ENCODE data around the gene STMP1.

Gene STMP1

DNA sequence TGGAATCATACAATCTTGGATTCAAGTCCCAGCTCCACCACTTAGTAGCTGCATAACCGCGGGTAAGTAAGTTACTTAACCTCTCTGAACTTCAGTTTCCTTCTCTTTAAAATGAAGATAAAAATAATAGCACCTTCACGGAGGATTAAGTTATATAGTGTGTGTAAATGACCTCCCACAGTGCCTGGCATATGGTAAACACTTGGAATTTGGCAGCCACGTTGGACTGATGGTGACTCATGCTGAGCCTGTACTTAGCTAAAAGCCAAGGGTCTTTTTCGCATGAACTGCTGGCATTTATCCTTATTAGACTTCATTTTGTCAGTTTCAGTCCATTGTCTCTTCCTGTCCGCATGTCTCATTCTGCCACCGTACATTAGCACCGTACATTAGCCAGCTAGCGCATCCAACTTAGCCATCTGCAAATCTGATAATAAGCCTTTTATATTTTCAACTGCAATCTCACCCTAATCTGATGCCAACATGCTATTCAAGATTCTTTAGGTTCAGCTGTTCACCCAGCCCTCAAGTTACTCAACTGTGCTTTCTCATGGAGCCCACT lies 54.4 kb downstream of the STMP1 start:
- H3K27me3 ChIP-seq (ENCODE audit: control insufficient read depth, insufficient read depth, low read length) = peaks cover 5% of the 10 kb centered on the region
- H3K4me1 ChIP-seq (ENCODE audit: control insufficient read depth, insufficient read depth, low read length) = no peaks in the 10 kb centered on the region
- H3K4me3 ChIP-seq (ENCODE audit: low read length) = no peak overlapping the region
- no peaks in the 10 kb centered on the region for H3K36me3 ChIP-seq (ENCODE audit: control insufficient read depth, insufficient read depth, low read length)
- no peak overlapping the region for H3K9ac ChIP-seq (ENCODE audit: low read length)
- H3K9me3 ChIP-seq (ENCODE audit: control insufficient read depth, low read length) = no peaks in the 10 kb centered on the region

DNA sequence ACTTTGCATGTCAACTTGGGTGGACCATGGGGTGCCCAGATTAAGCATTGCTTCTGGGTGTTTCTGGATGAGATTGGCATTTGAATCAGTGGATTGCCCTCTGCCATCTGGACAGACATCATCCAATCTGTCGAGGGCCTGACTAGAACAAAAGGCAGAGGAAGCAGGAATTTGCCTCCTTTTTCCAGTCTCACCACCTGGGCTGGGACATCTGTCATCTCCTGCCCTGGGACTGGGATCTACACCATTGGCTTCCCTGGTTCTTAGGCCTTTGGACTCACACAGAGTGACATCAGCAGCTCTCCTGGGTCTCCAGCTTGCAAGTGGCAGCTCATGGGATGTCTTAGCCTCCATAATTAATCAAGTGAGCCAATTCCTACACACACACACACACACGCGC lies 55.4 kb downstream of the STMP1 start:
- H3K36me3 ChIP-seq (ENCODE audit: control insufficient read depth, insufficient read depth, low read length) = no peaks in the 10 kb centered on the region
- H3K4me1 ChIP-seq (ENCODE audit: control insufficient read depth, insufficient read depth, low read length) = no peaks in the 10 kb centered on the region
- H3K27me3 ChIP-seq (ENCODE audit: control insufficient read depth, insufficient read depth, low read length) = peaks cover 5% of the 10 kb centered on the region
- H3K4me3 ChIP-seq (ENCODE audit: low read length) = no peak overlapping the region
- no peak overlapping the region for H3K9ac ChIP-seq (ENCODE audit: low read length)
- H3K9me3 ChIP-seq (ENCODE audit: control insufficient read depth, low read length) = no peaks in the 10 kb centered on the region

DNA sequence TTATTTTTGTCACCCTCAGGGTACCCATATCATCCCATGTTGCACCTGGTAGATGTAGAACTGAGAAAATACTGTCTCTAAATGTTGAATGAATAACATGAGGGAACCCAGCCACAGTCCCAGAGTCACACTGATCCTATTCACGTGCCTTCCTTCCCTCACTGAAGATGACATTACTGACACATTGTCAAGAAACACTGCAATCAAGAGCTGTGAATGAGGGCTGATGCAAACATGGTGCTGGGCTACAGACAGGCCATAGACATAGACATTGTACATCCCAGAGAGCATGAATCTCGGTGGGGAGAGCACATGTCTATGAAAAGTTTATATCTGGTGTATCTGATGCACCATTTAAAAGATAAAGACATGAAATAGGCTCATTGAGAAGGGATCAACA lies 55.9 kb downstream of the STMP1 start:
- H3K36me3 ChIP-seq (ENCODE audit: control insufficient read depth, insufficient read depth, low read length) = no peaks in the 10 kb centered on the region
- no peaks in the 10 kb centered on the region for H3K4me1 ChIP-seq (ENCODE audit: control insufficient read depth, insufficient read depth, low read length)
- H3K9ac ChIP-seq (ENCODE audit: low read length) = no peak overlapping the region
- H3K9me3 ChIP-seq (ENCODE audit: control insufficient read depth, low read length) = no peaks in the 10 kb centered on the region
- H3K27me3 ChIP-seq (ENCODE audit: control insufficient read depth, insufficient read depth, low read length) = peaks cover 5% of the 10 kb centered on the region
- H3K4me3 ChIP-seq (ENCODE audit: low read length) = no peak overlapping the region

DNA sequence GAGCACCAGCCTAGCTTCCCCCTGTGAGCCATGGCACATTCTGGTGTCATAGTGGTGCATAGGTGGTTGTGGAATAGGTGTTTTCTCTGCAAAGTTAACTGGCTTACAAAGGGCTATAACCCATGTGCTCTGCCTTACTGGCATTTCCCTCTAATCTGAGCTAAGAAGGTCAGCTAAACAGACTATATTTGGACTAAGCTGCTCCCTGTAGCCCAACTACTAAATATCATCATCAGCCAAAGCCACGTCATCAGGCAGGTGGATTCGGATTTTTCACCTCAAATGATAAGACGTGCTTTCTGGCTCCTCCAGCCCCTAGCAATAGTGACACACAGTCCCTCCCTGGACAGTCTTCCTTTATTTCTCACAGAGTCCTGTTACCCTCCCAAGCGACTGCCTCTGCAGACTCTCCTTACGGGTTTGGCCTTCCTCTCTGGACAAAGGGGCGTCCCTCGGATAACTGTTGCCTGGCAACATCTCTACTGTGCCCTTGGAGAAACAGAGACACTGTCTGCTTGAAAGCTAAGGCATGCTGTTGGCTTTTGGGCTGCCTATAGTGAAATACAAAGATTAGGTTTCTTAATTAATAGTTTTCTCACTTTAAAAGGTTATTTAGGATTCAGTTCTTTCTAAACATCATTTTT lies 56.6 kb downstream of the STMP1 start:
- H3K36me3 ChIP-seq (ENCODE audit: control insufficient read depth, insufficient read depth, low read length) = no peaks in the 10 kb centered on the region
- H3K27me3 ChIP-seq (ENCODE audit: control insufficient read depth, insufficient read depth, low read length) = peaks cover 5% of the 10 kb centered on the region
- no peak overlapping the region for H3K9ac ChIP-seq (ENCODE audit: low read length)
- no peak overlapping the region for H3K4me3 ChIP-seq (ENCODE audit: low read length)
- no peaks in the 10 kb centered on the region for H3K9me3 ChIP-seq (ENCODE audit: control insufficient read depth, low read length)
- no peaks in the 10 kb centered on the region for H3K4me1 ChIP-seq (ENCODE audit: control insufficient read depth, insufficient read depth, low read length)

DNA sequence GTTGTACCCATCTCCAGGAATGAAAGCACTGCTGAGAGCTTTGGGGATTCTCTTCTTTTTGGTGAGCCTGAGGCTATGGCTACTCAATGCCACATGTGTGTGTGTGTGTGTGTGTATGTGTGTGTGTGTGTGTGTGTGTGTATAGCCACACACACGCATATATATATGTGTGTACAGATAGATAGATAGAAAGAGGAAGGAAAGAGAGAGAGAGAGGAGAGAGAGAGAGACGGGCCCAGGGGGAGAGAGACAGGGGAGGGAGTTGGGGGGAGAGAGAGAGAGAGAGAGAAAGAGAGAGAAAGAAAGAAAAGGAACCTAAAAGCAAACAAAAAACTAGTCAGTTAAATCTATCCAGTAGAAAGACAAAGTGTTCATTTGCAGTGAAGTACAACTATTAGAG lies 57.4 kb downstream of the STMP1 start:
- no peaks in the 10 kb centered on the region for H3K36me3 ChIP-seq (ENCODE audit: control insufficient read depth, insufficient read depth, low read length)
- H3K4me1 ChIP-seq (ENCODE audit: control insufficient read depth, insufficient read depth, low read length) = no peaks in the 10 kb centered on the region
- H3K27me3 ChIP-seq (ENCODE audit: control insufficient read depth, insufficient read depth, low read length) = peaks cover 3% of the 10 kb centered on the region
- no peaks in the 10 kb centered on the region for H3K9me3 ChIP-seq (ENCODE audit: control insufficient read depth, low read length)
- H3K9ac ChIP-seq (ENCODE audit: low read length) = no peak overlapping the region
- H3K4me3 ChIP-seq (ENCODE audit: low read length) = no peak overlapping the region

DNA sequence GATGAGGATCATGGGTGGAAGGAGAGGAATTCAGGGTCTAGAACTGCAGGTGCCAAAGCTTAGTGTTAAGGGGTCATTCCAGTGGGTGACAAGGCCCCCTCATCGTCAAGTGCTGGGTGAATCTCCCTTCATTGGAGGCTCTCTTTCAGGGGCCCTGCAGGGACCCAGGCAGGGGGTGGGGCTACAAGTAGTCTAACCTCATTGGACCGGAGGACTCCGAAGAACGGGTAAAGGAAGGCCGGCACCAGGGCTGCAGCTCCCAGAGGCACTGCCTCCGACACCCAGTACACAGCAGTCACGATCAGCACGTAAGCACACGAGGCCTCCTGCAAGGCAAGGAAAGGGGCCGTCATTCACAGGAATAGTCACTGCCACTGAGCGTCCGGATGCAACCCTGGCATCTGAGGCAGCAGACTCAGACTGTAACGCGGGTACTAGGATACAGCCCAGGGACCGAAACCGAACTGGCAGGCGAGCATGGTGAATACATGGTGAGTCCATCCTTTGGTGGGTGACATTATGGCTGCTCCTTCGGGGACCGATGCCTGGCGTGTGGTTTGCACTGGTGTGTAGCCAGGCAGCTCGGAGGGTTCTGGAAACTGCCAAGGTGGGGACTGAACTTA lies 59.0 kb downstream of the STMP1 start:
- no peaks in the 10 kb centered on the region for H3K4me1 ChIP-seq (ENCODE audit: control insufficient read depth, insufficient read depth, low read length)
- H3K9ac ChIP-seq (ENCODE audit: low read length) = no peak overlapping the region
- no peaks in the 10 kb centered on the region for H3K9me3 ChIP-seq (ENCODE audit: control insufficient read depth, low read length)

DNA sequence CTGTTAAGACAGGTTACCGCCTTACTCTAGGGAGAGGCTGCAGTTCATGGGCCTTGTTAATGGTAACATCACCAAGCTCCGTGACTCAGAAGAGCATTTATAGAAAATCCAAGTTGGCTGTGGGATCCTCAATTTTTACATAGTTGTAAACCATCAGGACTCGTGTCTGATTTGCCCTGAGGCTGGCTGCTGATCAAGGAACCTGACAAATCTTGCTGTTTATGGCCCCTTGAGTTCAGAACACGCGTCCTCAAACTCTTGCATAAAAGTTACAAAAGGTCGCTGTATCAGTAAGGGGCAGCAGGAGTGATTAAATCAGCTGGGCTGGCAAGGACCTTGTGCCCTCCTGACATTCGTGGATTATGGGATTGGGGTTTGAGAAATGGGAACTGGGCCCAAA lies 61.1 kb downstream of the STMP1 start:
- peaks cover 3% of the 10 kb centered on the region for H3K27me3 ChIP-seq (ENCODE audit: control insufficient read depth, insufficient read depth, low read length)
- no peak overlapping the region for H3K4me3 ChIP-seq (ENCODE audit: low read length)
- no peaks in the 10 kb centered on the region for H3K9me3 ChIP-seq (ENCODE audit: control insufficient read depth, low read length)
- no peaks in the 10 kb centered on the region for H3K36me3 ChIP-seq (ENCODE audit: control insufficient read depth, insufficient read depth, low read length)
- H3K9ac ChIP-seq (ENCODE audit: low read length) = no peak overlapping the region
- no peaks in the 10 kb centered on the region for H3K4me1 ChIP-seq (ENCODE audit: control insufficient read depth, insufficient read depth, low read length)

More for the DNA sequence above, 59.0 kb downstream of the STMP1 start:
- Histone ChIP-seq H3K27me3 (ENCODE audit: control insufficient read depth, insufficient read depth, low read length) (peaks cover 3% of the 10 kb centered on the region), H3K36me3 (ENCODE audit: control insufficient read depth, insufficient read depth, low read length) (no peaks in the 10 kb centered on the region), H3K4me3 (ENCODE audit: low read length) (no peak overlapping the region)
